SKM-1 treated with dmso at 0.1 percent for 144 hours (cell line): Measurements from ENCODE around the gene VPS13A.
"Not testable (repeated sequence)": the region's sequence is repeated elsewhere in the genome, so short reads cannot be mapped to it uniquely, and the experiment has no call there.

Source experiments
- DNase-seq: peaks from one replicate; lab custom pipeline; 2025; ENCODE audit not compliant: unreplicated experiment; lab: John Stamatoyannopoulos, UW

The VPS13A gene

GRCh38 chr9:77293949-77294348 is 116.6 kb downstream of the VPS13A start:
- DNase-seq: no peak

GRCh38 chr9:77304543-77304942 is 127.2 kb downstream of the VPS13A start:
- no peak for DNase-seq

- DNase-seq: no peak
Observed at GRCh38 chr9:77305622-77306400, 128.5 kb downstream of the VPS13A start.

- DNase-seq: no peak
Observed at GRCh38 chr9:77307166-77307565, 129.8 kb downstream of the VPS13A start.

GRCh38 chr9:77316058-77316457 is 138.7 kb downstream of the VPS13A start:
- DNase-seq: no peak

- DNase-seq: no peak
Observed at GRCh38 chr9:77325058-77325457, 147.7 kb downstream of the VPS13A start.

GRCh38 chr9:77328102-77328501 is 150.8 kb downstream of the VPS13A start:
- no peak for DNase-seq

GRCh38 chr9:77370064-77370463 is 192.7 kb downstream of the VPS13A start:
- DNase-seq: no peak

- DNase-seq: no peak
Observed at GRCh38 chr9:77374266-77374665, 196.9 kb downstream of the VPS13A start.

GRCh38 chr9:77375956-77376532 is 198.7 kb downstream of the VPS13A start:
- no peak for DNase-seq

- no peak for DNase-seq
Observed at GRCh38 chr9:77384406-77384805, 207.1 kb downstream of the VPS13A start.

GRCh38 chr9:77386187-77386586 is 208.9 kb downstream of the VPS13A start:
- DNase-seq: no peak

- no peak for DNase-seq
Observed at GRCh38 chr9:77391834-77392233, 214.5 kb downstream of the VPS13A start.

- DNase-seq: no peak
Observed at GRCh38 chr9:77392328-77392727, 215.0 kb downstream of the VPS13A start.

GRCh38 chr9:77398581-77398980 is 221.2 kb downstream of the VPS13A start:
- DNase-seq: not testable (repeated sequence)

- DNase-seq: no peak
Observed at GRCh38 chr9:77399964-77400363, 222.6 kb downstream of the VPS13A start.

- DNase-seq: no peak
Observed at GRCh38 chr9:77402286-77402685, 225.0 kb downstream of the VPS13A start.

GRCh38 chr9:77403239-77403638 is 225.9 kb downstream of the VPS13A start:
- DNase-seq: no peak

- DNase-seq: not testable (repeated sequence)
Observed at GRCh38 chr9:77408521-77408920, 231.2 kb downstream of the VPS13A start.

GRCh38 chr9:77417566-77417965 is 240.2 kb downstream of the VPS13A start:
- peak; percentile 4 for DNase-seq

- no peak for DNase-seq
Observed at GRCh38 chr9:77418226-77418625, 240.9 kb downstream of the VPS13A start.

GRCh38 chr9:77420641-77421040 is 243.3 kb downstream of the VPS13A start:
- no peak for DNase-seq
